ENCODE results near the gene PKP2. TPM values are rescaled to one million over a fixed set of nuclear protein-coding genes. Genes with fewer than 3 reads are reported as not detected.

PKP2 gene
- total and polyA plus RNA-seq, 2 of the 8 experiments (the other 6 are each of a cell fraction or from before 2014, with no cell fraction given): 9.6 to 44.8 TPM

DNA sequence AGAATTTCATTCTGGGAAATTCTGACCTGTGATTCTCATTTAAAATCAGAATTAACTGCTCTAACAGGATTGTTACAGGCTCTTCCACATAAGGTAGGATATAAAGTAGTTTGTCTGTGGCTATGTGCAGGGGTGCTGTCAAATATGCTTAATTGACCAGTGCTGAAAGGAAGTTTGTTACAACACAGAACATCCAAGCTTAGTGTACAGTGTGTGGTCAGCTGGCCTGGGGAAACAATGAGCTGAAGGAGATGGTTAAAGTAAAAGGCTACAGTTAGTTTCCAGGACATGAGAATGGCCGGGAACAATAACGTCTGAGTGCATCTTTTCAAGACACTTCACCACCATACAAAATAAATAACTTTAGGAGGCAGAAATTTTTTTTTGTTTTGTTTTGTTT is 68.0 kb downstream of the PKP2 start:
- no peaks in the 10 kb centered on the region for H3K9me3 ChIP-seq (ENCODE audit: insufficient read depth in 2 of 2, low read depth in 1 of 2, low read length in 1 of 2)

More for the DNA sequence above, 68.0 kb downstream of the PKP2 start:
- H4K8ac ChIP-seq (ENCODE audit: extremely low read depth, insufficient read depth, low read length): 0 out of 2 replicates have a peak overlapping the region, but pooled peaks have one; percentile 18
- DNase-seq (ENCODE audit: low read depth in 1 of 2, low spot score in 2 of 2) (no peak), FAIRE-seq (no peak)
- peaks cover 0 to 4% (median 0%) of the 10 kb centered on the region in 4 experiments; a peak in 1 of 8 replicates for H3K36me3 ChIP-seq (ENCODE audit: control insufficient read depth in 2 of 4, insufficient read depth in 4 of 4, low read length in 3 of 4)
- H2AK5ac ChIP-seq (ENCODE audit: low read depth, low read length): no peak overlapping the region
- H3K27ac ChIP-seq (ENCODE audit: low read depth, low read length): no peak overlapping the region
- H3K4me3 ChIP-seq (ENCODE audit: extremely low read depth in 1 of 4, insufficient read depth in 2 of 4, low read depth in 3 of 4, low read length in 4 of 4): no peak overlapping the region
- no peak overlapping the region for H3K9ac ChIP-seq (replicated peaks in 1 of 4; ENCODE audit: extremely low read depth in 1 of 4, low read depth in 3 of 4, low read length in 3 of 4)
- no peak overlapping the region for H2AFZ ChIP-seq (ENCODE audit: low read length)
- no peak overlapping the region for H2BK5ac ChIP-seq (ENCODE audit: low read depth, low read length)
- H3K14ac ChIP-seq (ENCODE audit: insufficient read length): no peak overlapping the region
- no peak overlapping the region for H3K56ac ChIP-seq (replicated peaks; ENCODE audit: insufficient read length, low read depth, low read length)
- no peaks in the 10 kb centered on the region for H3K23me2 ChIP-seq (ENCODE audit: low read depth, low read length)
- TF ChIP-seq SP4 (IDR thresholded peaks at IDR 0.05; ENCODE audit: low read length): no peak
- H2BK15ac ChIP-seq (ENCODE audit: low read length): no peak overlapping the region
- ChIA-PET POLR2A (ENCODE audit: partially characterized antibody) (no interaction called here), CTCF (ENCODE audit: partially characterized antibody) (interaction anchor here (0.7 to 1.6 kb wide), 3 partner anchors 10 to 72 kb away, joined by 3 read pairs; partner anchors contain the start of gene YARS2)
- no peaks in the 10 kb centered on the region for H3K79me1 ChIP-seq (ENCODE audit: low read depth, low read length)
- no peak overlapping the region for H2BK120ac ChIP-seq (replicated peaks; ENCODE audit: low read depth, low read length)
- H2BK12ac ChIP-seq (ENCODE audit: low read depth, low read length): no peak overlapping the region
- 83% methylated on average over 2 of the region's 2 CpGs; no CpG with 5 or more reads in 1 of the 2 experiments for WGBS, 2 experiments (ENCODE audit: extremely low coverage in 1 of 2, insufficient coverage in 1 of 2, insufficient read length in 1 of 2, insufficient replicate concordance in 2 of 2, low coverage in 1 of 2, low lambda C conversion rate in 2 of 2, missing lambda C conversion rate in 1 of 2)
- no peaks in the 10 kb centered on the region for H3K79me2 ChIP-seq (ENCODE audit: control insufficient read depth in 1 of 2, insufficient read depth in 2 of 2, low read length in 2 of 2)
- H3K4me2 ChIP-seq (ENCODE audit: insufficient read depth in 1 of 2, low read depth in 2 of 2, low read length in 2 of 2): no peak overlapping the region
- H2BK20ac ChIP-seq (ENCODE audit: low read length): no peak overlapping the region
- H4K20me1 ChIP-seq (replicated peaks in 1 of 2; ENCODE audit: control insufficient read depth in 1 of 2, insufficient read depth in 2 of 2, low read length in 2 of 2): no peaks in the 10 kb centered on the region
- no peak overlapping the region for H4K91ac ChIP-seq (replicated peaks; ENCODE audit: insufficient read length, low read length)
- H3K4ac ChIP-seq (replicated peaks; ENCODE audit: insufficient read length, low read depth, low read length): no peak overlapping the region
- H4K5ac ChIP-seq (ENCODE audit: insufficient read length, low read depth, low read length): no peak overlapping the region
- no peaks in the 10 kb centered on the region; a peak in 1 of 7 replicates for H3K4me1 ChIP-seq (replicated peaks in 1 of 4; ENCODE audit: control insufficient read depth in 3 of 4, insufficient read depth in 4 of 4, low read length in 3 of 4)
- H3K18ac ChIP-seq (ENCODE audit: extremely low read depth, low read length): no peak overlapping the region
- H3K23ac ChIP-seq (ENCODE audit: insufficient read length): no peak overlapping the region
- no peaks in the 10 kb centered on the region for H3K27me3 ChIP-seq (replicated peaks in 1 of 4; ENCODE audit: control insufficient read depth in 3 of 4, extremely low read depth in 1 of 4, insufficient read depth in 3 of 4, low read length in 3 of 4)
